SU-DHL-6 (cell line): ENCODE data around the gene MAP2.

Source experiments
- H2AFZ ChIP-seq: fragments of 200-600 bp; sonication (generic); 2 replicates; pipeline ENCODE4 v1.6.1; 2014; ENCODE audit warnings: low read depth, mild to moderate bottlenecking, moderate library complexity, mixed read lengths, antibody characterized with exemption, low read length; ENCODE audit not compliant: severe bottlenecking
- H3F3A ChIP-seq: fragments of 200-600 bp; shearing (Covaris generic); 2 replicates; pipeline ENCODE4 v1.6.0; 2016; ENCODE audit warnings: antibody characterized with exemption, mild to moderate bottlenecking; ENCODE audit not compliant: insufficient read depth
- H3K27ac ChIP-seq: fragments of 200-600 bp; sonication (generic); 2 replicates; pipeline ENCODE4 v1.5.1; 2016; ENCODE audit warnings: low read depth, mild to moderate bottlenecking, low read length, moderate library complexity, mixed read lengths
- H3K27me3 ChIP-seq: fragments of 200-600 bp; sonication (generic), shearing (Covaris generic); 2 replicates; pipeline ENCODE4 v1.6.0; 2014; ENCODE audit warnings: mild to moderate bottlenecking, low read length
- H3K36me3 ChIP-seq: fragments of 200-600 bp; sonication (generic); 2 replicates; pipeline ENCODE4 v1.6.1; 2014; ENCODE audit warnings: mild to moderate bottlenecking, low read length, mixed read lengths
- H3K4me2 ChIP-seq: fragments of 300-600, 200-600 bp; shearing (Covaris generic), sonication (generic); 2 replicates; pipeline ENCODE4 v1.6.0; 2014; ENCODE audit warnings: low read length, low read depth, mild to moderate bottlenecking; ENCODE audit not compliant: poor library complexity, severe bottlenecking
- H3K4me3 ChIP-seq: fragments of 200-600 bp; sonication (generic); 2 replicates; pipeline ENCODE4 v1.5.1; 2014; ENCODE audit warnings: antibody characterized with exemption, low read length, mild to moderate bottlenecking, mixed read lengths; ENCODE audit not compliant: insufficient read depth, poor library complexity, severe bottlenecking
- H3K79me2 ChIP-seq: fragments of 200-600 bp; sonication (generic); 2 replicates; pipeline ENCODE4 v1.6.1; 2014; ENCODE audit warnings: mild to moderate bottlenecking, low read length, moderate library complexity; ENCODE audit not compliant: insufficient read depth
- H3K9ac ChIP-seq: fragments of 200-600 bp; sonication (generic); 2 replicates; pipeline ENCODE4 v1.7.0; 2014; ENCODE audit warnings: mild to moderate bottlenecking, low read length
- H3K9me2 ChIP-seq: fragments of 200-600 bp; sonication (generic); replicated peaks from 2 replicates; pipeline ENCODE4 v1.6.1; 2014; ENCODE audit warnings: low read length; ENCODE audit not compliant: insufficient read depth
- H3K9me3 ChIP-seq: fragments of 200-600 bp; sonication (generic); 2 replicates; pipeline ENCODE4 v1.6.1; 2014; ENCODE audit warnings: low read length, mixed read lengths; ENCODE audit not compliant: insufficient read depth
- H4K20me1 ChIP-seq: fragments of 200-600 bp; sonication (generic); 2 replicates; pipeline ENCODE4 v1.6.1; 2014; ENCODE audit warnings: low read depth, mild to moderate bottlenecking, antibody characterized with exemption, low read length, moderate library complexity, mixed read lengths
- EZH2phosphoT487 ChIP-seq: fragments of 200-600 bp; sonication (generic), shearing (Covaris generic); conservative IDR thresholded peaks from 2 replicates; pipeline ENCODE4 v1.6.1; 2018; ENCODE audit warnings: mild to moderate bottlenecking, antibody characterized with exemption, low read length, moderate library complexity, mixed read lengths
- TF ChIP-seq, protein P1 (sequence below): fragments of 200-600 bp; sonication (generic); IDR thresholded peaks from one replicate; pipeline ENCODE4 v1.5.1; 2017; ENCODE audit warnings: antibody characterized with exemption, mild to moderate bottlenecking, low read length, moderate library complexity; ENCODE audit not compliant: insufficient read depth, poor library complexity, severe bottlenecking

Gene MAP2

GRCh38 chr2:209390839-209391238 lies 33.0 kb upstream of the MAP2 start:
- H3K4me2 ChIP-seq, result no peak overlapping the region
- no peaks in the 10 kb centered on the region for H3F3A ChIP-seq
- H3K9me3 ChIP-seq, result no peaks in the 10 kb centered on the region
- no peaks in the 10 kb centered on the region for H4K20me1 ChIP-seq
- no peaks in the 10 kb centered on the region for H3K9me2 ChIP-seq
- no peak overlapping the region for H3K27ac ChIP-seq
- H3K27me3 ChIP-seq, result no peaks in the 10 kb centered on the region
- no peak for TF ChIP-seq EZH2phosphoT487
- TF ChIP-seq, protein P1, sequence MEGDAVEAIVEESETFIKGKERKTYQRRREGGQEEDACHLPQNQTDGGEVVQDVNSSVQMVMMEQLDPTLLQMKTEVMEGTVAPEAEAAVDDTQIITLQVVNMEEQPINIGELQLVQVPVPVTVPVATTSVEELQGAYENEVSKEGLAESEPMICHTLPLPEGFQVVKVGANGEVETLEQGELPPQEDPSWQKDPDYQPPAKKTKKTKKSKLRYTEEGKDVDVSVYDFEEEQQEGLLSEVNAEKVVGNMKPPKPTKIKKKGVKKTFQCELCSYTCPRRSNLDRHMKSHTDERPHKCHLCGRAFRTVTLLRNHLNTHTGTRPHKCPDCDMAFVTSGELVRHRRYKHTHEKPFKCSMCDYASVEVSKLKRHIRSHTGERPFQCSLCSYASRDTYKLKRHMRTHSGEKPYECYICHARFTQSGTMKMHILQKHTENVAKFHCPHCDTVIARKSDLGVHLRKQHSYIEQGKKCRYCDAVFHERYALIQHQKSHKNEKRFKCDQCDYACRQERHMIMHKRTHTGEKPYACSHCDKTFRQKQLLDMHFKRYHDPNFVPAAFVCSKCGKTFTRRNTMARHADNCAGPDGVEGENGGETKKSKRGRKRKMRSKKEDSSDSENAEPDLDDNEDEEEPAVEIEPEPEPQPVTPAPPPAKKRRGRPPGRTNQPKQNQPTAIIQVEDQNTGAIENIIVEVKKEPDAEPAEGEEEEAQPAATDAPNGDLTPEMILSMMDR, result no peak
- no peak overlapping the region for H2AFZ ChIP-seq
- no peaks in the 10 kb centered on the region for H3K36me3 ChIP-seq
- H3K9ac ChIP-seq, result no peak overlapping the region
- H3K79me2 ChIP-seq, result no peaks in the 10 kb centered on the region
- no peak overlapping the region for H3K4me3 ChIP-seq

DNA sequence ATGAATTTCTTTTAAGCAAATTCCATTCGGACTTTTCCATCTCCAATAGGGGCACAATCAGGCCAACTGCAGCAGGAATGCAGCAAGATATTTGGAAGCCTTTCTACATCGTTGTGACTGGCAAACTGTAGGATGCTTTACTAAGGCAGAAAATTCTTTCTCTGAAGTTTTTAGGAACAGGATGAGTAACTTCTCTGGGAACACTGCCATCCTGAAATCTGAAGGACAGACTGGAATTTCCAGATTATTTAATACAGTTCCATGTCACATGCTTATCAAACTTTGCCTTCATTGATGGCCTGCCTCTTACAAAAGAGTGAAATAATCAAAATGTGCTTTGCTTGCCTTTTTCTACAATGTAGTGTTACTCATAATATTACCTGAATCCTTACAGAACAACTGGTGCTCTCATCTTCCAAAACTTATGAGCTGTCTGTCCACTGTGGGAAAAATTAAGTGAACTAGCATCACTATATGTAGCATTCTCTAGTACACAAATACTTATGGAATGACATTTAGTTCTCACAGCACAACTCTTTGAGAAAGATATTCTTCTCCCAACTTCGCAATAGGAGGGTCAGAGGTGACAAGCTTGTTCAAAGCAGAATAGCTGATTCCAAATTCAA lies 32.0 kb upstream of the MAP2 start:
- no peak for TF ChIP-seq EZH2phosphoT487
- TF ChIP-seq, protein P1, result no peak
- H2AFZ ChIP-seq, result no peak overlapping the region
- H3K27me3 ChIP-seq, result no peaks in the 10 kb centered on the region
- no peak overlapping the region for H3K9ac ChIP-seq
- H3K9me3 ChIP-seq, result no peaks in the 10 kb centered on the region
- H3K9me2 ChIP-seq, result no peaks in the 10 kb centered on the region
- H3K36me3 ChIP-seq, result no peaks in the 10 kb centered on the region
- no peaks in the 10 kb centered on the region for H3K79me2 ChIP-seq
- H3F3A ChIP-seq, result no peaks in the 10 kb centered on the region
- no peak overlapping the region for H3K4me2 ChIP-seq
- no peak overlapping the region for H3K4me3 ChIP-seq
- no peak overlapping the region for H3K27ac ChIP-seq
- no peaks in the 10 kb centered on the region for H4K20me1 ChIP-seq

DNA sequence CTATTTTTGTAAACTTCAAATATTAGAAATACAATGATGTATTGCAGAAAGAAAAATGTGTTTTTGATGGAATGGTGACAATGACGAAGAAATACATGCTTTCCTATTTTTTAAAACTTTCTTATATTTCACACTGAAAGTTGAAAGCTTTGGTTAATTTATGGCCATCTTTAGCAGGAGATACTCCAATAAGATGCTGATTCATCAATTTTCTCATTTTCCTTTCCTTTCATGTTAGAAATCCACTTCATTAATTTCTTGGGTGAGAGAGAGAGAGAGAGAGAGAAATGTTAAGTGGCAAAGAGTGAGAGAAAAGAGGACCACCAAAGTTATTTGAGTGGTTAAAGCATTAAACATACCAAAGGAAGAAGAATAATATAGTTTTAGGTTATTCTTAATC lies 28.6 kb upstream of the MAP2 start:
- H4K20me1 ChIP-seq, result no peaks in the 10 kb centered on the region
- H3K27me3 ChIP-seq, result no peaks in the 10 kb centered on the region
- TF ChIP-seq, protein P1, result no peak
- no peak for TF ChIP-seq EZH2phosphoT487
- no peaks in the 10 kb centered on the region for H3K79me2 ChIP-seq
- no peak overlapping the region for H3K9ac ChIP-seq
- H3K9me2 ChIP-seq, result no peaks in the 10 kb centered on the region
- H3K4me3 ChIP-seq, result no peak overlapping the region
- H3K27ac ChIP-seq, result no peak overlapping the region
- no peak overlapping the region for H3K4me2 ChIP-seq
- H2AFZ ChIP-seq, result no peak overlapping the region
- H3K36me3 ChIP-seq, result no peaks in the 10 kb centered on the region
- H3F3A ChIP-seq, result no peaks in the 10 kb centered on the region
- H3K9me3 ChIP-seq, result no peaks in the 10 kb centered on the region
